GM21367 (cell line): Measurements from ENCODE around the gene MATK.
"Not testable (repeated sequence)": the region's sequence is repeated elsewhere in the genome, so short reads cannot be mapped to it uniquely, and the experiment has no call there.

Source experiments
- ATAC-seq: cut with Tn5 transposase; IDR thresholded peaks from one replicate; pipeline ENCODE4 v1.9.1; 2021; ENCODE audit not compliant: unreplicated experiment

The MATK gene

DNA sequence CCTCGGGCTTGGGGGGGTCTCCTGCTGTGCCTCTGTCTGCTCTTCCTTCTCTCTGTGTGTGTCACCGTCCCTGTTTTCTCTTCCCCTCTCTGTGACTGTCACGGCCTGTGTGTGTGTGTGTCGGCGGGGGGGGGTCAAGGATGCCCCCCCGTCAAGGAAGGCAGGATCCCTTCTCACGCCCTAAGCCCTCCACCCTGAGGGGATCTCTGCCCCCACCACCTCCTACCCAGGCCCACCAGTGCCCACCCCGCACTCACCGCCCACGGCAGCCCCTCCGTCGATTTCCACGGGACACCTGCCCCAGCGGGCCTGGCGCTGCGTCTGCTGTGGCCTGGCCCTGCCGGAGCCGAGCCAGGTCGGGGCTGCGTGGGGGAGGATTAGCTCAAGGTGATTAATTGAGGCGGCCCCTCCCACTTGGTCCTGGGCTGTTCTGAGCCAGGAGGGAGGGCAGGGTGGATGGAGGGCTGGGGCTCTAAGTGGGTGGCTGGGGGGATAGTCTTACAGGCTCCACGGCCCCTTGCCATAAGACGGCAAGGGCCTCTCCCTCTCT lies 14.2 kb downstream of the MATK start, which contains the start of gene RAX2:
TSS of gene RAX2 (minus strand) at position 323 of the 550 bp plus-strand sequence. CDS start 486 bp downstream, outside the sequence.
- ATAC-seq = no peak

- no peak for ATAC-seq
Measured at GRCh38 chr19:3771000-3771905, 14.9 kb downstream of the MATK start.

DNA sequence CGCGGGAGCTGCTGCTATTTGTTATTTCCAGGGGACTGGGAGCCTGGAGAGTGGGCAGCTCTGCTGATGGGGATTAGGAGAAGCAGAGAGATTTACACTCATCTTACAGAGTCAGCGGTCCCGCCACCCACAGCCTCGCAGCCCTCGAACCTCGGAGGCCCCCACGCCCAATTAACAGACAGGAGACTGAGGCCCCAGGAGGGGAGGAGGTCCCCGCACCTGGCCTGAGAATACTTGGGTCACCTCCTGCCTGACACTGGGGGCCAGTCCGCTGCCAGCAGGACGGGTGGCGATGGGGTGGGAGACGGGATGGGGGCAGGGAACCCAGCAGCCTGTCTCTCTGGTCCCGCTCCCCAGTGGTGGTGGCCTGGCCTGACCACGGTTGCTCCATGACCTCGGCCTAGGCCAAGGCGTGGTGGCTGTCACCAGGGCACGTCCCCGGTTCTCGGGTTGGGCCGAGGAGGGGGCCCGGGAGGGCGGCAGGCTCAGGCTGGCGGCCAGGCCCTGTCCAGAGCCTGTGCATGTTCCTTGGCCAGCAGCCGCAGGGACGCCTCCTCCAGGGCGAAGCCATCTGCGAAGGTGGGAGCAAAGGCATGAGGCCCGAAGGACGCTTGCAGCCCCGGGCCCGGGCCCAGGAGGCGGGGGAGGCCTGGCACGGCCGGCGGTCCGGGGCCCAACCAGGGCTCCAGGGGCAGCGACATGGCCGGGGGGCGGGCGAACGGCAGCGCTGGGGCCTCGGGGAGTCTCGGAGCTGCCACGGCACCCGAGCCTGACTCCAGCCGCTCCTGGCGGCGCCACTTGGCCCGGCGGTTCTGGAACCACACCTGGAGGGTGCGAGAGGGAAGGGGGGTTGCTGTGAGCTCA lies 15.8 kb downstream of the MATK start:
- ATAC-seq = no peak

GRCh38 chr19:3769494-3769893 lies 16.7 kb downstream of the MATK start:
- ATAC-seq = no peak

DNA sequence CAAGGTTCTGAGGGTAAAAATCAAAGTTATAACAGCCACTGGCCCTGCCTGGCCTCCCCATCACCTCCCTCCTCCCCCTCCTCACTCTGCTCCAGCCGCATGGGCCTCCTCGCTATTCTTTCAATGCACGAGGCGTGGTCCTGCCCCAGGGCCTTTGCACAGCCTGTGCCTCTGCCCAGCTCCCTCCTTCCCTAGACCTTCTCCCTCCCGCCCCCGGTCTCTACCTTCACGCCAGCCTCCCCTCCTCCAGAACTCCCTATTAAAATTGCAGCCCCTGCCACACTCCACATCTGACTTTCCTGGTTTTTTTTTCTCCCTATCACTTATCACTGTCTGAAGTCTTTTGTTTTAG lies 17.5 kb downstream of the MATK start:
- ATAC-seq = no peak

DNA sequence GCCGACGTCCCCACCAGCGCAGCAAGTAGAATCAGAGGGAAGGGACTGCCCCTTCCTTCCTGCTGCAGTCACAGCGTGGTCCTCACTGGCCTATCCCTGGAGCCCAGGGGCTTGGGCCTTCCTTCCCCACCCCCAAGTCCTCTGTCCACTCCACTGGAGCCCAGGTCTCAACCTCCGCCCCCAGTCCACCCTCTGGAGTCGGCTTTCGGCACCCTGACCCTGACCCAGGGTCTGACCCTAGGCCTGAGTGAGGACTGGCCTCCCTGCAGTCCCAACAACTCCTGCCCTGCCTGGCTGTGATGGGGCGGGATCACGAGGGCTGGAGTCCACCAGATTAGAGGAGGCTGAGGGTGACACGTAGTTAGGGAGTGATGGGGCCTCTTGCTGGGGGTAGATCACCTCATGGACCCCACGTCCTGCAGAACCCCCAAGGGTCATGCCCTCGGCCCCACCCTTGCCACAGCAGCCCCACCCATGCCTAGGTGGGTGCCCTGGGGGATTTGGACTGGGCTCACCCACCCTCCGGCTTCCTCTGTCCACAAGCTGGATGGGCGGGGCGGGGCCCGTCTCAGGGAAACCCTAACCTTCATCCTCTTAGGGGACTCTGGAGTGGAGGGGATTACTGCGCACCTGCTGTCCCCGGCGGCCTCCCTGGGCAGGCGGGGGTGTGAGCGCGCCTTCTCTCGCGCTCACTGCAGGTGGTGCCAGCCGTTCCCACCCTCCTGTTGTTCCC lies 18.0 kb downstream of the MATK start:
- no peak for ATAC-seq

DNA sequence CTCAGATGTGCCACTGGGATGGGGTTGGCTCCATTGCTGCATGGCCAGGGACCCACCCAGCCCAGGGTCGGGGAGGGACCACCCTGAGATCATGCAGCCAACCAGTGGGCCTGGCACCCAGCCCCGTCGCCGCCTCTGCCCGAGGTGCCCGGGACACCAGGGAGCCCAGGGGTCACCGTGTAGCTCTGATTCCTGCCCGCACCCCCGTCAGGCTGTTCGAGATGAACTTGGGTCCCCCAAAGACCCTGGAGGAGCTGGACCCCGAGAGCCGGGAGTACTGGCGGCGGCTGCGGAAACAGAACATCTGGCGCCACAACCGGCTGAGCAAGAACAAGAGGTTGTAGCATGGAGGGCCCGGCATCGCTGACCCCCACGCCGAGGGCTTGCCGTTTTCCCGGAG lies 19.1 kb downstream of the MATK start:
- no peak for ATAC-seq

DNA sequence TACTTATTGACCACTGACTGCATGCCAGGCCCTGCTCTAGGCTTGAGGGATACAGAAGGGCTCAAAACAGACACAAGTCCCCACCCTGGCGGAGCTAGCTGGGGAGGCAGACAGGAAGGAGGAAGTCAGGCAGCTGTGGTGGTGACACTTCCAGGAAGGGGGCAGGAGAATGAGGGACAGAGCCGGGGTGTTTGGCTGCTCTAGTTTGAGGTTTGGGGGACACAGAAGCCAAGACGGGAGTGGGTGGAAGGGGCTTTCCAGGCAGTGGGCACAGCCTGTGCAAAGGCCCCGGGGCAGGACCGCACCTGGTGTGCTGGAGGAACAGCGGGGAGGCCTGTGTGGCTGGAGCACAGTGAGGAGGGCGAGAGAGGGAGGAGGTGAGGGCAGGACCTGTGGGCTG lies 19.7 kb downstream of the MATK start:
- no peak for ATAC-seq

- ATAC-seq = not testable (repeated sequence)
Measured at GRCh38 chr19:3765757-3766156, 20.4 kb downstream of the MATK start.

- no peak for ATAC-seq
Measured at GRCh38 chr19:3765121-3765520, 21.1 kb downstream of the MATK start.

DNA sequence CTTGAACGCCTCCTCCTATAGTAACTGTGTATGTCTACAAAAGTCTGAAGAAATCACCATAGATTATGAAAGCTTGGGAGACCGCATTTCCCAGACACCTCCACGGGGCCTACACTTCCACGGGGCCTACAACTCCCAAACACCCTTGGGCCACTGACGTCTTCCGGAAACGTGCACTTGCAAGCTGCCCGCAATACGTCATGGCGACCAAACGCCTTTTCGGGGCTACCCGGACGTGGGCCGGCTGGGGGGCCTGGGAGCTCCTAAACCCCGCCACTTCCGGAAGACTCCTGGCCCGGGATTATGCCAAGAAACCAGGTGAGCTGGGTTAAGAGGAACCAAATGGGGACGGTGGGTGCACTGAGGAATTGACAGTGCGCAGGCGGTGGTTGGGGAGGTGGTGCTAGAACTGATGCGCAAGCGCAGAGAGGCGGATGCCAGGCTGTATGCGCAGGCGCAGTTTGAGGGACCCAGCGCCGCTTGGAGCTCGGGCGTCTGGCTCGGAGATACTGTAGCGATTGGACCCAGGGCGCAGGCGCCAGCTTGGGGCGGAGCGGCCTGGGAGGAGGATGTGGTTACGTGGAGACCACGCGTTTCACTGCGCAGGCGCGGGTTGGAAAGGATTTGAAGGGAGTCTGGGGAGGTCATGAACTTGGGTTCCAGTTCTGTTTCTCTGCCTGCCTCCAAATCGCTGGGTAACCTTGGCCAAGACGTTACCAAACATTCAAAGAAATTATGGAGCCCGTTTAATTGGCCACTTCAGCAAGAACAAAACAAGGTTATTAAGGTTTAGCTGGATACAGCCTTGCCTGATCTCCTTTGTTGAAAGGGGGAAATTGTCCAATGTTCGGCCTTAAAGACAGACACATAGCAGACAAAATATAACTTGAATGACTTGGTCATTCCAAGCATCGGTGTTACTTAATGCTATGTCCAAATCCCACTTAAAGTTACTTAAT lies 23.4 kb downstream of the MATK start, which contains the start of gene MRPL54:
TSS of gene MRPL54 (plus strand) at position 182 of the 959 bp plus-strand sequence. CDS start at position 201, 19 bp downstream.
- ATAC-seq = peak; percentile 54

DNA sequence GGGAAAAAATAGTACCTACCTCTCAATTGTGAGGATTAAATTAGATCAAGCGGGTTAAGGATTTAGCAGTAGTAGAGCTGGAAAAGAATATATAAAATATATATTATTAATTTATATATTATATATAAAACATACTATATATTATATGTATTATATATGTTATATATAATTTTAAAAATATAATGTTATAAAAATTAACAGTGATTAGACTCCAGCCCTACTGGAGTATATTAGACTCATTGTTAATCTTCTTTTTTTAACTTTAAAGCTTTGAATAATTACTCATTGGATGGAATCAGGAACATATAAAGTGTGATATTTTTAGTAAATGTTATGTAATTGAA lies 24.1 kb downstream of the MATK start:
- no peak for ATAC-seq

DNA sequence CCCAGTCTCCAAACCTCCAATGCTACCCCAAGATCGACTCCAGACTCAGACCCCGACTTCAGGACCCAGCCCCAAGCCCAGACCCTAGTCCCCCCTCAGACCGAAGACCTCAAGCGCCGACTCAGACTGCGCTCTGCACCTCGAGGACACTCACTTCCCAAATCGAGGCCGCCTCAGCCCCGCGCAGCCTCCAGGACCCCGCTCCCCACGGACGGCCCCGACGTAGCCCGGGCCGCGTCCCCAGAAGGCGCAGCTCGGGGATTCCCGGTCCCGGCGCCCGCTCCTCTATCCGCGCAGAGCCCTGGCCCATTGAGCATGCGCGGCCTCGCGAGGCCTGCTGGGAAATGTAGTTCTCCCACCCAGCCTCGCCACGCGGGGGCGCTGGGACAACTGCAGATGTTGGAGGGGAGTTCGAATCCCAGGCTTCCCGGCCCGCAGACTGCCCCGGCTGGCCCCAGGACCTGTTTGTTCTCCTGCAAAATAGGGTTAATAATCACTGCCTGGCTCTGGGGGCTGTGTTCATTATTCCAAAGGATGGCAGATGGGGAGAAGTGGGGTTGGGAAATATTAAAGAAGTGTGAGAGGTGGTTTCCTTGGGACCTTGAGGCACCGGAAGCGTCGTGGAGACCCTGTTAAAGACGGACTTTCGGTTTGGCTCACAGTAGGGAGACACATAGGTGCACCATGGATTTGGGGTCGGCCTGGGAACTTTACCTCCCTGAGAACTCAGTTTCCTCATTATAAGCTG lies 24.6 kb downstream of the MATK start, which contains the start of gene APBA3:
TSS of gene APBA3 (minus strand) at position 311 of the 748 bp plus-strand sequence. CDS start 1,428 bp downstream, outside the sequence.
- ATAC-seq = peak; percentile 36

DNA sequence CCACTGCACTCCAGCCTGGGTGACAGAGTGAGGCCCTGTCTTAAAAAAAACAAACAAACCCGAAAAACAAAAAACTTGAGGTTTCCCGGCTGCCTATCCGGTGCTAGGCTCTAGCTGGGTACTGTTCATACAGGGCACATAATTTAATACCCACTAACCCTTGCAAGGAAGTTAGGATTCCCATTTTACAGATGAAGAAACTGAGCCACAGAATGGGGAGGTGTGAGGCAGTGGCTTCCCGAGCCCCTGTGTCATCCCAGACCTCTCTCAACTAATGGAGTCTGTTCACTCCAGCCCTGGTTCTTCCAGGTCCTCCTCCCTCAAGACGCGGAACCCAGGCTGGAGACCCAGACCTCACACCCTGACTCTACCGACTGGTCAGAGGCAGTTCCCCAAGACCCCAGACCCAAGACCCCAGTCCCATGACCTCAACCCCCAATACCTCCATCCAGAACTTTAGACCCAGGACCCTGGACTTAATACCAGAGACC lies 25.3 kb downstream of the MATK start:
- ATAC-seq = no peak

DNA sequence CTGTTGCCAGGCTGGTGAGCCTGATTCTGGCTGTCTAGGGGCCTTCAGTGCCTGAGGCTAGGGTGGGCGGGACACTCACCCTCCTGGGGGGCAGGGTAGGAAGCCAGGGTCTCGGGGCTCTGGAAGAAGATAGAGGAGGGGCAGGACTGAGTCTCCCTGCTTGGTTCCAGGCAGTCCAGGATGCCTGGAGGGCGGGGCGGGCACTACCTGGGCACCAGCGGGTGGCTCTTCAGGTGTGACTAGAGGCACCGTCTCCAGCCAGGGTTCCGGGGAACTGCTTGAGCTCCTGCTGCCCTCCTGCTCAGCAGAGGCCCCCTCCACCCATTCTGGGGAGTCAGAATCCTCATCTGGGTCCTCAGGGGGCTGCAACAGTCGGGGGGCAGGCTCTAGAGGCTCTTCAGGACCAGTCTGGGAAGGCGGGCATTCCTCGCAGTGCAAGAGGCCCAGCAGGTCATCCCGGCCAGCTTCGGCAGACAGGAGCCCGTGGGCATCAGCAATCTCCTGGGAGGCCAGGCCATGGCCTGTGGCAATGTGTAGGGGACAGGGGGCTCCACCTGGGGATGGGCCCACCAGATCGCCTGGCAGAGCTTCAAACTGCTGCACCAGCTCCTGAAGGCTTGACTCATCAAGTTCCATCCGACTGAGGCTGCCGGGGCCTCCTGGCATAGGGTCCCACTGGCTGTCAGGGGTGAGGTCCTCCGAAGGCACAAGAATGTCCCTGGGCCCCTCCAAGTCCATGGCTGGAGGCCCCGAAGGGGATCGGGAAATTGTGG lies 26.5 kb downstream of the MATK start:
- ATAC-seq = no peak

GRCh38 chr19:3758297-3758696 lies 27.9 kb downstream of the MATK start:
- ATAC-seq = not testable (repeated sequence)

GRCh38 chr19:3757705-3758104 lies 28.5 kb downstream of the MATK start:
- ATAC-seq = not testable (repeated sequence)
